Anterior cingulate cortex (tissue), 58 donors: ENCODE data around the gene SCNN1A.

Experiments used
- DNase-seq, 58 donors: peaks; one replicate each; lab custom pipeline; 2025; lab: John Stamatoyannopoulos, UW

The SCNN1A gene

GRCh38 chr12:6306151-6306550 lies 69.2 kb downstream of the SCNN1A start:
- no peak for DNase-seq

DNA sequence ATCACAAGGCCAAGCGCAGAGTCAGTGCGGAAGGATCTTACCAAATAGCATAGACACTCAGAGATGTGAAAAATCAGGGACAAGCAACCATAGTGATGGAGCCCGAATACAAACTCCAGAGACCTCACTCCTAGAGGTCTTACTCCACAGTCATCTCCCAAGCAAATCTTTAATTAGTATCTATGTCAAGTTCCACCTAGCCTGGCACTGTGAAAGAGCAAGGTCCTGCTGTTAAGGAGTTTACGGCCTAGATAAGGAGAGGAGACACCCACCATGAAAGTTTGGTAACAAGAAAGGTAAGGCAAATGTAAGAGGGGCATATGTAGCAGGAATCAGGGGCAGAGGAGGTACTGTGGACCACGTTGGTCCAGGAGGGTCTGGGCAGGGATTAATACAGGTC lies 72.3 kb downstream of the SCNN1A start:
- no peak for DNase-seq

- DNase-seq, result no peak
These were observed 72.7 kb downstream of the SCNN1A start for GRCh38 chr12:6302621-6303020.

DNA sequence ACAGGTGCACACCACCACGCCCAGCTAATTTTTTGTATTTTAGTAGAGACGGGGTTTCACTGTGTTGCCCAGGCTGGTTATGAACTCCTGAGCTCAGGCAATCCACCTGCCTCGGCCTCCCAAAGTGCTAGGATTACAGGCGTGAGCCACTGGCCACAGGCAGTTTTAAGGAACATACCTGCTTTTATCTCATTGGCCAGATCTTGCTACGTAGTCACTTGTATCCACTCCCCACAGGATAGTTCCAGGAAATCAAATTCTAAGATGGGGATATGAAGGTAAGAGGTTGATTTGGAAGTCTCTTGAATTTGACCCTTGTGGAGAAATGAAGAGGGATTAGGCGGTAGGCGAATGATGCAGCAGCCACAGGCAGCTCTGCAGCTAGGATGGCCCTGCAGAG lies 73.6 kb downstream of the SCNN1A start:
- DNase-seq, result no peak

DNA sequence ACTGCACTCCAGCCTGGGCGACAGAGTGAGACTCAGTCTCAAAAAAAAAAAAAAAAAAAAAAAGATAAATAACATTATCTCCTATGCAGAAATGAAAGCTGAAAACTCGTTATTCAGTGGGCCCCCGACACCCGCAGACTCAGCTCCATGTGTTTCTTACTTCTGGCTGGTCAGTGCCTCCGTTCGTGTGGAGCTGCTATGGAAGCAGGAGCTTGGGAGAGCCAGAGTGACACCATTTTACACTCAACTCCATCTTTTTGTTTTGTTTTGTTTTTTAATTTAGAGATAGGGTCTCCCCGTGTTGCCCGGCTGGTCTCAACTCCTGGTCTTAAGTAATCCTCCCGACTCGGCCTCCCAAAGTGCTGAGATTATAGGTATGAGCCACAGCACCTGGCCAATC lies 78.2 kb downstream of the SCNN1A start:
- DNase-seq, result no peak
